ENCODE results near the gene TTC39B.

TTC39B gene

GRCh38 chr9:15299374-15299939, 7.6 kb downstream of the TTC39B start:
- no peak for DNase-seq

- no peak for DNase-seq
These were observed 8.7 kb downstream of the TTC39B start for GRCh38 chr9:15298362-15298761.

- DNase-seq, result no peak
These were observed 11.1 kb downstream of the TTC39B start for GRCh38 chr9:15295761-15296405.

GRCh38 chr9:15294604-15295003, 12.4 kb downstream of the TTC39B start:
- no peak for DNase-seq

GRCh38 chr9:15293804-15294316, 13.2 kb downstream of the TTC39B start:
- DNase-seq, result no peak

GRCh38 chr9:15293084-15293483, 13.9 kb downstream of the TTC39B start:
- DNase-seq, result no peak

GRCh38 chr9:15289603-15290002, 17.4 kb downstream of the TTC39B start:
- no peak for DNase-seq

- no peak for DNase-seq
These were observed 19.7 kb downstream of the TTC39B start for GRCh38 chr9:15287309-15287708.

- DNase-seq, result no peak
These were observed 20.7 kb downstream of the TTC39B start for GRCh38 chr9:15286161-15286821.

GRCh38 chr9:15282567-15283285, 24.3 kb downstream of the TTC39B start:
- DNase-seq, result no peak

GRCh38 chr9:15280647-15281046, 26.4 kb downstream of the TTC39B start:
- DNase-seq, result no peak

GRCh38 chr9:15278839-15279238, 28.2 kb downstream of the TTC39B start:
- no peak for DNase-seq

- DNase-seq, result no peak
These were observed 28.8 kb downstream of the TTC39B start for GRCh38 chr9:15278091-15278687.

GRCh38 chr9:15277400-15278090, 29.5 kb downstream of the TTC39B start:
- DNase-seq, result no peak

- no peak for DNase-seq
These were observed 30.6 kb downstream of the TTC39B start for GRCh38 chr9:15276328-15276938.

- no peak for DNase-seq
These were observed 32.6 kb downstream of the TTC39B start for GRCh38 chr9:15274425-15274824.

GRCh38 chr9:15272377-15272928, 34.6 kb downstream of the TTC39B start:
- DNase-seq, result no peak

GRCh38 chr9:15271403-15271802, 35.6 kb downstream of the TTC39B start:
- no peak for DNase-seq

- DNase-seq, result no peak
These were observed 38.2 kb downstream of the TTC39B start for GRCh38 chr9:15268782-15269181.

- DNase-seq, result no peak
These were observed 38.7 kb downstream of the TTC39B start for GRCh38 chr9:15268317-15268716.

GRCh38 chr9:15264918-15265317, 42.1 kb downstream of the TTC39B start:
- DNase-seq, result no peak

GRCh38 chr9:15262581-15262980, 44.4 kb downstream of the TTC39B start:
- no peak for DNase-seq
